HG02970 (cell line): ENCODE results near the gene PRR20G.
"Not testable (repeated sequence)": the region's sequence is repeated elsewhere in the genome, so short reads cannot be mapped to it uniquely, and the experiment has no call there.

ENCODE experiments used
- ATAC-seq: cut with Tn5 transposase; IDR thresholded peaks from one replicate; pipeline ENCODE4 v1.9.1; 2021; ENCODE audit warnings: mild to moderate bottlenecking, moderate library complexity, moderate number of reproducible peaks; ENCODE audit not compliant: unreplicated experiment, low FRiP score

Gene PRR20G

GRCh38 chr3:127304121-127304744, 16.4 kb upstream of the PRR20G start:
- no peak for ATAC-seq

GRCh38 chr3:127299276-127299675, 11.4 kb upstream of the PRR20G start:
- no peak for ATAC-seq

- ATAC-seq = no peak
Measured at GRCh38 chr3:127296959-127297358, 9.1 kb upstream of the PRR20G start.

- no peak for ATAC-seq
Measured at GRCh38 chr3:127296166-127296565, 8.3 kb upstream of the PRR20G start.

GRCh38 chr3:127293650-127294049, 5.8 kb upstream of the PRR20G start:
- not testable (repeated sequence) for ATAC-seq

- no peak for ATAC-seq
Measured at GRCh38 chr3:127291611-127292010, 3.8 kb upstream of the PRR20G start.

- ATAC-seq = no peak
Measured at GRCh38 chr3:127291114-127291513, 3.3 kb upstream of the PRR20G start.

- ATAC-seq = no peak
Measured at GRCh38 chr3:127289706-127290575, 2.1 kb upstream of the PRR20G start.

- ATAC-seq = no peak
Measured at GRCh38 chr3:127288921-127289705, 1.3 kb upstream of the PRR20G start.

- ATAC-seq = no peak
Measured at GRCh38 chr3:127288343-127288742, 497 bp upstream of the PRR20G start.

- ATAC-seq = no peak
Measured at GRCh38 chr3:127286571-127287140, 1.2 kb downstream of the PRR20G start.

- no peak for ATAC-seq
Measured at GRCh38 chr3:127284258-127284657, 3.6 kb downstream of the PRR20G start.

GRCh38 chr3:127277561-127277960, 10.3 kb downstream of the PRR20G start:
- ATAC-seq = no peak

- ATAC-seq = no peak
Measured at GRCh38 chr3:127276995-127277394, 10.9 kb downstream of the PRR20G start.

- no peak for ATAC-seq
Measured at GRCh38 chr3:127276396-127276795, 11.4 kb downstream of the PRR20G start.

GRCh38 chr3:127275287-127275781, 12.5 kb downstream of the PRR20G start:
- ATAC-seq = no peak

GRCh38 chr3:127274200-127274760, 13.6 kb downstream of the PRR20G start:
- ATAC-seq = no peak

- no peak for ATAC-seq
Measured at GRCh38 chr3:127273206-127273605, 14.6 kb downstream of the PRR20G start.

- no peak for ATAC-seq
Measured at GRCh38 chr3:127266186-127266585, 21.7 kb downstream of the PRR20G start.

GRCh38 chr3:127265581-127265981, 22.3 kb downstream of the PRR20G start:
- ATAC-seq = no peak
